Panc1 (cell line): ENCODE measurements around the gene PDE4B. TPM values are rescaled to one million over a fixed set of nuclear protein-coding genes. Genes with fewer than 3 reads are reported as not detected.

Experiments
- ATAC-seq: fragments of 200-7000 bp; cut with Tn5 transposase; 2 replicates; pipeline ENCODE4 v1.9.1; 2020; ENCODE audit warnings: mild to moderate bottlenecking, moderate library complexity
- BruUV-seq: library from RNA; stranded (reverse); fragments of 400-500 nt; replicated peaks from 2 replicates; lab custom pipeline; 2021; lab: Mats Ljungman, UMichigan
- CTCF ChIA-PET: fragments of 300-600 bp; sonication (Branson Sonifier 250); formaldehyde crosslinking; loops from one replicate; lab custom pipeline; 2022; ENCODE audit warnings: antibody characterized with exemption; lab: Charles Lee
- POLR2A ChIA-PET: fragments of 300-600 bp; sonication (Branson Sonifier 250); formaldehyde crosslinking; loops from one replicate; lab custom pipeline; 2022; ENCODE audit warnings: antibody characterized with exemption; lab: Charles Lee
- DNase-seq: peaks from one replicate; pipeline ENCODE4 v3.0.0-alpha.2; 2010; ENCODE audit warnings: low read depth, low spot score
- H3K27ac ChIP-seq: 2 replicates; pipeline ENCODE4 v1.5.1; 2011; ENCODE audit warnings: mild to moderate bottlenecking, low read length, inconsistent platforms
- H3K27me3 ChIP-seq: fragments of 200-500 bp; sonication (Bioruptor generic); 2 replicates; pipeline ENCODE4 v1.6.0; 2014; ENCODE audit warnings: low read length, inconsistent platforms; ENCODE audit not compliant: control insufficient read depth, insufficient read depth
- H3K36me3 ChIP-seq: fragments of 200-500 bp; sonication (Bioruptor generic); 2 replicates; pipeline ENCODE4 v1.5.1; 2014; ENCODE audit warnings: inconsistent platforms, mild to moderate bottlenecking, low read length, moderate library complexity; ENCODE audit not compliant: control insufficient read depth, insufficient read depth
- H3K4me1 ChIP-seq: 2 replicates; pipeline ENCODE4 v1.5.1; 2011; ENCODE audit warnings: inconsistent platforms, mild to moderate bottlenecking, low read length, moderate library complexity; ENCODE audit not compliant: control insufficient read depth, insufficient read depth
- H3K4me3 ChIP-seq, 2 experiments: 2 replicates each; pipeline ENCODE4 v1.5.1; 2011 to 2012; ENCODE audit warnings: low read depth in 2 of 2, low read length in 2 of 2, mild to moderate bottlenecking in 2 of 2, inconsistent platforms in 1 of 2, moderate library complexity in 1 of 2
- H3K9me3 ChIP-seq: fragments of 200-500 bp; sonication (Bioruptor generic); 2 replicates; pipeline ENCODE4 v1.5.1; 2014; ENCODE audit warnings: low read depth, mild to moderate bottlenecking, inconsistent platforms, low read length, moderate library complexity; ENCODE audit not compliant: control insufficient read depth, insufficient read depth
- POLR2AphosphoS5 ChIP-seq: IDR thresholded peaks from 2 replicates; pipeline ENCODE4 v1.6.1; 2012; ENCODE audit warnings: mild to moderate bottlenecking, low read depth, low read length, moderate library complexity
- REST ChIP-seq, 2 experiments: IDR thresholded peaks; 2 replicates each; pipeline ENCODE4 v1.6.1; 2011 to 2012; ENCODE audit warnings: low read depth in 2 of 2, control low read depth in 1 of 2, low read length in 1 of 2, mild to moderate bottlenecking in 1 of 2, moderate library complexity in 1 of 2; ENCODE audit not compliant: insufficient read depth in 1 of 2
- SIN3A ChIP-seq: IDR thresholded peaks from 2 replicates; pipeline ENCODE4 v1.6.1; 2012; ENCODE audit warnings: low read depth, mild to moderate bottlenecking, low read length, moderate library complexity, borderline replicate concordance; ENCODE audit not compliant: insufficient read depth
- TCF7L2 ChIP-seq: IDR thresholded peaks from 2 replicates; pipeline ENCODE4 v1.6.1; 2011; ENCODE audit warnings: mild to moderate bottlenecking, low read depth, low read length, inconsistent platforms
- in situ Hi-C: cut with HindIII; loops from 2 replicates; pipeline ENCODE4 v1.10.0; 2016; ENCODE audit warnings: low sequenced_read_pairs, low pct_unique_long_range_greater_than_20kb
- intact Hi-C: fragments of 100-400 bp; cut with micrococcal nuclease; formaldehyde crosslinking; loops from one replicate; pipeline ENCODE4 v1.10.0; 2022; ENCODE audit not compliant: unreplicated experiment
- total RNA-seq: library from RNA; stranded (reverse); gene quantifications from one replicate; pipeline ENCODE4 v1.2.1, GENCODE V29; 2021; ENCODE audit not compliant: unreplicated experiment
- TF ChIP-seq, protein P1 (sequence below): fragments of 450-650 bp; IDR thresholded peaks from 2 replicates; pipeline ENCODE4 v1.5.1; 2017; ENCODE audit warnings: mild to moderate bottlenecking

Gene PDE4B
- total RNA-seq, 1 experiment from 2014 or later, result 0.26 TPM

GRCh38 chr1:66374561-66375111 is 581.9 kb downstream of the PDE4B start:
- ChIA-PET CTCF (no interaction called here), POLR2A (no interaction called here)
- H3K4me3 ChIP-seq, result no peak overlapping the region
- intact Hi-C loops, result no loop called here
- H3K36me3 ChIP-seq, result no peaks in the 10 kb centered on the region
- TF ChIP-seq TCF7L2 (no peak), POLR2AphosphoS5 (no peak), REST (IDR thresholded peaks at IDR 0.05; ENCODE audit: insufficient read depth in 1 of 2, low read depth in 2 of 2, low read length in 1 of 2) (no peak), SIN3A (no peak)
- TF ChIP-seq, protein P1, sequence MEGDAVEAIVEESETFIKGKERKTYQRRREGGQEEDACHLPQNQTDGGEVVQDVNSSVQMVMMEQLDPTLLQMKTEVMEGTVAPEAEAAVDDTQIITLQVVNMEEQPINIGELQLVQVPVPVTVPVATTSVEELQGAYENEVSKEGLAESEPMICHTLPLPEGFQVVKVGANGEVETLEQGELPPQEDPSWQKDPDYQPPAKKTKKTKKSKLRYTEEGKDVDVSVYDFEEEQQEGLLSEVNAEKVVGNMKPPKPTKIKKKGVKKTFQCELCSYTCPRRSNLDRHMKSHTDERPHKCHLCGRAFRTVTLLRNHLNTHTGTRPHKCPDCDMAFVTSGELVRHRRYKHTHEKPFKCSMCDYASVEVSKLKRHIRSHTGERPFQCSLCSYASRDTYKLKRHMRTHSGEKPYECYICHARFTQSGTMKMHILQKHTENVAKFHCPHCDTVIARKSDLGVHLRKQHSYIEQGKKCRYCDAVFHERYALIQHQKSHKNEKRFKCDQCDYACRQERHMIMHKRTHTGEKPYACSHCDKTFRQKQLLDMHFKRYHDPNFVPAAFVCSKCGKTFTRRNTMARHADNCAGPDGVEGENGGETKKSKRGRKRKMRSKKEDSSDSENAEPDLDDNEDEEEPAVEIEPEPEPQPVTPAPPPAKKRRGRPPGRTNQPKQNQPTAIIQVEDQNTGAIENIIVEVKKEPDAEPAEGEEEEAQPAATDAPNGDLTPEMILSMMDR, result no peak
- no peak for ATAC-seq
- no peaks in the 10 kb centered on the region for H3K9me3 ChIP-seq
- no peak overlapping the region for H3K27ac ChIP-seq
- BruUV-seq, result no TSS peak
- in situ Hi-C loops, result no loop called here
- DNase-seq, result no peak
- H3K27me3 ChIP-seq, result no peaks in the 10 kb centered on the region
- H3K4me1 ChIP-seq, result no peaks in the 10 kb centered on the region

- H3K4me3 ChIP-seq, result no peak overlapping the region
- no peak for ATAC-seq
- ChIA-PET POLR2A (no interaction called here), CTCF (no interaction called here)
- DNase-seq, result no peak
- H3K36me3 ChIP-seq, result no peaks in the 10 kb centered on the region
- H3K4me1 ChIP-seq, result no peaks in the 10 kb centered on the region
- intact Hi-C loops (no loop called here), in situ Hi-C loops (no loop called here)
- BruUV-seq, result no TSS peak
- TF ChIP-seq REST (IDR thresholded peaks at IDR 0.05; ENCODE audit: insufficient read depth in 1 of 2, low read depth in 2 of 2, low read length in 1 of 2), result no peak
- TF ChIP-seq, protein P1, result no peak
- no peaks in the 10 kb centered on the region for H3K9me3 ChIP-seq
- H3K27ac ChIP-seq, result no peak overlapping the region
- H3K27me3 ChIP-seq, result no peaks in the 10 kb centered on the region
Observed at GRCh38 chr1:66375125-66375524, 582.4 kb downstream of the PDE4B start.
